RWPE2 (cell line): ENCODE measurements around the gene DLG2.

ENCODE experiments used
- ATAC-seq: fragments of 200-7000 bp; cut with Tn5 transposase; 3 replicates; pipeline ENCODE4 v1.9.1; 2021; ENCODE audit warnings: low read depth
- DNase-seq: peaks from one replicate; pipeline ENCODE4 v3.0.0-alpha.2; 2020; ENCODE audit warnings: low spot score
- H3K27ac ChIP-seq: fragments of 450-650 bp; 2 replicates; pipeline ENCODE4 v1.5.1; 2017; ENCODE audit warnings: mild to moderate bottlenecking; ENCODE audit not compliant: poor library complexity, severe bottlenecking
- H3K27me3 ChIP-seq: fragments of 250-450 bp; sonication (Bioruptor Pico); 2 replicates; pipeline ENCODE4 v1.5.1; 2021; ENCODE audit warnings: mild to moderate bottlenecking, moderate library complexity; ENCODE audit not compliant: insufficient read depth, poor library complexity, severe bottlenecking
- H3K36me3 ChIP-seq: fragments of 250-450 bp; sonication (Bioruptor Pico); 2 replicates; pipeline ENCODE4 v1.5.1; 2020; ENCODE audit warnings: low read depth, mild to moderate bottlenecking, moderate library complexity
- H3K4me1 ChIP-seq: fragments of 250-450 bp; sonication (Bioruptor Pico); 2 replicates; pipeline ENCODE4 v1.5.1; 2021; ENCODE audit warnings: mild to moderate bottlenecking, moderate library complexity; ENCODE audit not compliant: insufficient read depth, poor library complexity, severe bottlenecking
- H3K4me3 ChIP-seq: fragments of 250-450 bp; sonication (Bioruptor Pico); 2 replicates; pipeline ENCODE4 v1.5.1; 2021; ENCODE audit warnings: mild to moderate bottlenecking, moderate library complexity; ENCODE audit not compliant: severe bottlenecking
- H3K9me3 ChIP-seq: fragments of 250-450 bp; sonication (Bioruptor Pico); 2 replicates; pipeline ENCODE4 v1.5.1; 2021; ENCODE audit warnings: mild to moderate bottlenecking, moderate library complexity; ENCODE audit not compliant: severe bottlenecking
- TF ChIP-seq, protein P1 (sequence below): fragments of 450-650 bp; IDR thresholded peaks from one replicate; pipeline ENCODE4 v1.5.1; 2017; ENCODE audit warnings: mild to moderate bottlenecking, moderate library complexity; ENCODE audit not compliant: poor library complexity, severe bottlenecking

Gene DLG2

GRCh38 chr11:83768489-83768888 is 1858.7 kb downstream of the DLG2 start:
- no peak for ATAC-seq
- no peak overlapping the region for H3K27ac ChIP-seq
- no peaks in the 10 kb centered on the region for H3K27me3 ChIP-seq
- H3K36me3 ChIP-seq: no peaks in the 10 kb centered on the region
- no peak overlapping the region for H3K4me3 ChIP-seq
- no peak for DNase-seq
- no peaks in the 10 kb centered on the region for H3K4me1 ChIP-seq
- TF ChIP-seq, protein P1, sequence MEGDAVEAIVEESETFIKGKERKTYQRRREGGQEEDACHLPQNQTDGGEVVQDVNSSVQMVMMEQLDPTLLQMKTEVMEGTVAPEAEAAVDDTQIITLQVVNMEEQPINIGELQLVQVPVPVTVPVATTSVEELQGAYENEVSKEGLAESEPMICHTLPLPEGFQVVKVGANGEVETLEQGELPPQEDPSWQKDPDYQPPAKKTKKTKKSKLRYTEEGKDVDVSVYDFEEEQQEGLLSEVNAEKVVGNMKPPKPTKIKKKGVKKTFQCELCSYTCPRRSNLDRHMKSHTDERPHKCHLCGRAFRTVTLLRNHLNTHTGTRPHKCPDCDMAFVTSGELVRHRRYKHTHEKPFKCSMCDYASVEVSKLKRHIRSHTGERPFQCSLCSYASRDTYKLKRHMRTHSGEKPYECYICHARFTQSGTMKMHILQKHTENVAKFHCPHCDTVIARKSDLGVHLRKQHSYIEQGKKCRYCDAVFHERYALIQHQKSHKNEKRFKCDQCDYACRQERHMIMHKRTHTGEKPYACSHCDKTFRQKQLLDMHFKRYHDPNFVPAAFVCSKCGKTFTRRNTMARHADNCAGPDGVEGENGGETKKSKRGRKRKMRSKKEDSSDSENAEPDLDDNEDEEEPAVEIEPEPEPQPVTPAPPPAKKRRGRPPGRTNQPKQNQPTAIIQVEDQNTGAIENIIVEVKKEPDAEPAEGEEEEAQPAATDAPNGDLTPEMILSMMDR: no peak
- H3K9me3 ChIP-seq: no peaks in the 10 kb centered on the region

DNA sequence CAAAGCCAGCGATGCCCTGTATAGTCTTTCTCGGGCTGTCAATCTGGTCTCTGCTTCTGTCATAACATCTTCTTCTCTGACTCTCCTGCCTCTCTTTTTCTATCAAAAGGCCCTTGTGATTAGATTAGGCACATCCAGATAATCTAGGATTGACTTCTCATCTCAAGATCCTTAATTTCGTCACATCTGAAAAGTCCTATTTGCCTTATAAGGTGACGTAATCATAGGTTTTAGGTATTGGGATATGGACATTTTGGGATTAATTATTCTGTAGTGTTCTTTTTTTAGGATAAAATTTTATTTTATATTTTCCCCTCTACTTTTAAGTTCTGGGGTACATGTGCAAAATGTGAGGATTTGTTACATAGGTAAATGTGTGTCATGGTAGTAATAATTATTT is 1860.2 kb downstream of the DLG2 start:
- Histone ChIP-seq H3K27ac (no peak overlapping the region), H3K4me3 (no peak overlapping the region), H3K36me3 (no peaks in the 10 kb centered on the region), H3K27me3 (no peaks in the 10 kb centered on the region), H3K4me1 (no peaks in the 10 kb centered on the region), H3K9me3 (no peaks in the 10 kb centered on the region)
- ATAC-seq (no peak), DNase-seq (no peak)
- TF ChIP-seq, protein P1: no peak

GRCh38 chr11:83764643-83765042 is 1862.5 kb downstream of the DLG2 start:
- Histone ChIP-seq H3K27ac (no peak overlapping the region), H3K9me3 (no peaks in the 10 kb centered on the region), H3K4me3 (no peak overlapping the region), H3K27me3 (no peaks in the 10 kb centered on the region), H3K4me1 (no peaks in the 10 kb centered on the region), H3K36me3 (no peaks in the 10 kb centered on the region)
- DNase-seq (no peak), ATAC-seq (no peak)
- TF ChIP-seq, protein P1: no peak

DNA sequence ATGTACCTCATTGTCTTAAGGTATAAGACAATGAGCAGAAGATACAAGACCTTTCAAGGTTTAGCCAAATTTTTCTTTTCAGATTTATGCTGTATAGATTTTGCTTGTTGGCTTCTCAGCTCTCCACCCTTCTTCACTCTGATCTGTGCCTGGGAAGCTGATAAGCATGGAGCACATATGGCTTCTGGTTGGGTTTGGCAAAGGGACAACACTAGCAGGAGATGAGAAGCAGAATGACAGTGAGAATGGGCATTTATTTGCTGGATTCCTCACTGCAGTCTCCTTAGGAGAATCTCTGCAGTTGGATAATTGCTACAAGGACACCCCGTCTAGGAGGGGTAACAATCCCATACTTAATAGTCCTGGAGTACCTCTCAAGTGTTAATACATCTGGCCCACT is 1866.2 kb downstream of the DLG2 start:
- Histone ChIP-seq H3K27ac (no peak overlapping the region), H3K36me3 (no peaks in the 10 kb centered on the region), H3K4me1 (no peaks in the 10 kb centered on the region), H3K9me3 (no peaks in the 10 kb centered on the region), H3K4me3 (no peak overlapping the region), H3K27me3 (no peaks in the 10 kb centered on the region)
- DNase-seq (no peak), ATAC-seq (no peak)
- TF ChIP-seq, protein P1: no peak

DNA sequence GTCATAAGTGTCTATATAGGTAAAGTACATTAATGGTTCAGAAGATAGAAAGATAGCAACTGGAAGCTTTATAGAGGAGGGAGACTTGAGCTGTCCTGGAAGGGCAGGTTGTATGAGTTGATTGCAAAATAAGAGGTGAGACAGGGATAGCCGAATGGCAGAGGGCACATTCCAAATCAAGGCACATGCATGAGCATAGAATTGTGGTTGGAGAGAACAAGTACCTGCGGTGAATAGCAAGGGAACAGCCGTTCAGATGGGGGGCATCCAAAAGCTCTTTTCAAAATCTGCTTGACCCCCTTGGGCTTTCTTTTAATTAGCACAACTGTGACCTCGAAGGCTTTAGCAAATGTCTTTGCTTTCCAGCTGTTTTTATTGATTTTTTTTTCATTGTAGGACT is 1868.0 kb downstream of the DLG2 start:
- Histone ChIP-seq H3K4me1 (no peaks in the 10 kb centered on the region), H3K4me3 (no peak overlapping the region), H3K27me3 (no peaks in the 10 kb centered on the region), H3K27ac (no peak overlapping the region), H3K36me3 (no peaks in the 10 kb centered on the region), H3K9me3 (no peaks in the 10 kb centered on the region)
- DNase-seq: no peak
- TF ChIP-seq, protein P1: no peak
- no peak for ATAC-seq
